ENCODE data around the gene TNNT3. TPM values are rescaled to one million over a fixed set of nuclear protein-coding genes. Genes with fewer than 3 reads are reported as not detected.

The TNNT3 gene
- total RNA-seq, 2 experiments from 2014 or later = 0.42 TPM; not detected in 1

GRCh38 chr11:1927026-1927847 lies 7.7 kb downstream of the TNNT3 start:
- ChIA-PET CTCF (no interaction called here), POLR2A (no interaction called here)

- CTCF ChIA-PET = no interaction called here
- POLR2A ChIA-PET = no interaction called here
Measured at GRCh38 chr11:1927848-1928469, 8.5 kb downstream of the TNNT3 start.

GRCh38 chr11:1928470-1928890 lies 9.0 kb downstream of the TNNT3 start:
- POLR2A ChIA-PET = no interaction called here
- CTCF ChIA-PET = no interaction called here

- POLR2A ChIA-PET = no interaction called here
- CTCF ChIA-PET = no interaction called here
Measured at GRCh38 chr11:1928891-1929541, 9.5 kb downstream of the TNNT3 start.

- ChIA-PET CTCF (no interaction called here), POLR2A (no interaction called here)
Measured at GRCh38 chr11:1929621-1930461, 10.3 kb downstream of the TNNT3 start.

- CTCF ChIA-PET = no interaction called here
- POLR2A ChIA-PET = no interaction called here
Measured at GRCh38 chr11:1930462-1930830, 10.9 kb downstream of the TNNT3 start.

- POLR2A ChIA-PET = no interaction called here
Measured at GRCh38 chr11:1931341-1932104, 12.0 kb downstream of the TNNT3 start.

GRCh38 chr11:1932105-1932480 lies 12.6 kb downstream of the TNNT3 start:
- ChIA-PET POLR2A (no interaction called here), CTCF (interaction anchor here (0.7 to 1.1 kb wide), 2 partner anchors 66 to 99 kb away, joined by 3 to 4 read pairs; no protein-coding TSS in a partner anchor)

More at GRCh38 chr11:1931341-1932104, 12.0 kb downstream of the TNNT3 start:
- CTCF ChIA-PET = interaction anchor here (0.7 to 1.1 kb wide), 2 partner anchors 66 to 99 kb away, joined by 3 to 4 read pairs; no protein-coding TSS in a partner anchor

GRCh38 chr11:1932681-1933080 lies 13.2 kb downstream of the TNNT3 start:
- POLR2A ChIA-PET = no interaction called here
- CTCF ChIA-PET = interaction anchor here (1.1 kb wide), 1 partner anchor 100 kb away, joined by 4 read pairs; no protein-coding TSS in a partner anchor

GRCh38 chr11:1933416-1934334 lies 14.2 kb downstream of the TNNT3 start:
- POLR2A ChIA-PET = no interaction called here
- CTCF ChIA-PET = no interaction called here

GRCh38 chr11:1934335-1935155 lies 15.0 kb downstream of the TNNT3 start:
- CTCF ChIA-PET = no interaction called here
- POLR2A ChIA-PET = no interaction called here

GRCh38 chr11:1935156-1936071 lies 15.9 kb downstream of the TNNT3 start:
- ChIA-PET CTCF (interaction anchor here (0.7 kb wide), 1 partner anchor 13 kb away, joined by 3 read pairs; no protein-coding TSS in a partner anchor), POLR2A (interaction anchor here (0.5 kb wide), 1 partner anchor 11 kb away, joined by 3 read pairs; no protein-coding TSS in a partner anchor)

GRCh38 chr11:1936072-1936780 lies 16.7 kb downstream of the TNNT3 start:
- POLR2A ChIA-PET = no interaction called here
- CTCF ChIA-PET = interaction anchor here (0.7 kb wide), 1 partner anchor 14 kb away, joined by 3 read pairs; no protein-coding TSS in a partner anchor

- ChIA-PET POLR2A (no interaction called here), CTCF (no interaction called here)
Measured at GRCh38 chr11:1936781-1937615, 17.5 kb downstream of the TNNT3 start.

Measured in activated CD8-positive, alpha-beta memory T cell treated with anti-CD3 and anti-CD28 coated beads for 36 hours (primary cell).